Globus pallidus (tissue), 1 donor: ENCODE data around the gene ANKS3.

ENCODE experiments used
- DNase-seq: peaks from one replicate; pipeline ENCODE4 v3.0.0-alpha.2; 2015; ENCODE audit warnings: low spot score

ANKS3 gene

GRCh38 chr16:4695473-4696171 is 38.4 kb downstream of the ANKS3 start:
- DNase-seq, result no peak

DNA sequence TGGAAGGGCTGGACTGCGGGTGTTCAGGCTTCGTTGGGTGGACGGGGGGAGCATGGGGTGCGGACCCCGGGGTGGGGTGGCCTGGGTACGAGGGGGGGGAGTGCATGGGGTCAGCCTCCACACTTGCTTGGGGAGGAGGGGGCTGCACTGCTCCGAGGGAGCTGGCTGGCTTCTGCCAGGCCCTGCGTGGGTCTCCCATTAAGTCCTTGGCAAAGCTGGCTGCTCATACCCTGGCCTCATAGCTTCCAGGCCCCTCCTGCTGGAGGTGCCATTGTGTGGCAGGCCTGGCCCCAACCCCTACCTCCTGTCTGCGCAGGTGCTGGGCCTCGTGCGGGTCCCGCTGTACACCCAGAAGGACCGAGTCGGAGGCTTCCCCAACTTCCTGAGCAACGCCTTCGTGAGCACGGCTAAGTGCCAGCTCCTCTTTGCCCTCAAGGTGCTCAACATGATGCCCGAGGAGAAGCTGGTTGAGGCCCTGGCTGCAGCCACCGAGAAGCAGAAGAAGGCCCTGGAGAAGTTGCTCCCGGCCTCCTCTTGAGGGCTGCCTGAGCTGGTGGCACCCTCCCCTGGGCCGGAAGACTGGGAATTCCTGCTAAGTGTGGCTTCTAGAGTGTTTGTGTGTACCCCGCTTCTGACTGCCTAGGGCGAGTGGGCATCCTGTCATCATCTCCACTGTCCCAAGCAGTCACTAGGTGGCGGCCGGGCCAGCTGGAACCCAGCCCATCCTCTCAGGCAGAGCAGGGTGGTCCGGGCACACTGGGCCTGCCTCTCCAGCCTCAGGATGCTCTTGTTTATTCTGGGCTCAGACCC is 39.2 kb downstream of the ANKS3 start:
- DNase-seq, result no peak

DNA sequence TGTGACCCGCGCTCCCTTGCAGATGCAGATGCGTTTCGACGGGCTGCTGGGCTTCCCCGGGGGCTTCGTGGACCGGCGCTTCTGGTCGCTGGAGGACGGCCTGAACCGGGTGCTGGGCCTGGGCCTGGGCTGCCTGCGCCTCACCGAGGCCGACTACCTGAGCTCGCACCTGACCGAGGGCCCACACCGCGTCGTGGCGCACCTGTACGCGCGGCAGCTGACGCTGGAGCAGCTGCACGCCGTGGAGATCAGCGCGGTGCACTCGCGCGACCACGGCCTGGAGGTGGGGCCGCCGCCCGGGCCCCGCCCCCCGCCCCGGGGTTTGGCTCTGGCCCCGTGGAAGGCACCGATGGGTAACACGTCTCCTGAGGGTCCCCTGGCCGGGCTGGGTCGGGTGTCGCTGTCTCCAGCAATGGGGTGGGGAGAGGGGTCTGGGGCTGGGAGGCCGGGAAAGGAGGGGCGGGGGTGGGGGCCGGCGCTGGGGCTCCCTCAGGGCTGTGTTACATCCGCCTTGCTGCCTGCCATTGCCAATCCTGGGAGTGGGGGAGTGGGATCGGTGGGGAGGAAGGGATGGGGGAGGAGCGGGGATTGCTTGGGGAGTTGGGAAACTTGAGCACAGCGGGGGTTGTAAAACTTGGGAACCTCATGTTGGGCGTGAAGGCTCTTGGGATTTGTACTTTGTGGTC is 40.0 kb downstream of the ANKS3 start:
- DNase-seq, result no peak

DNA sequence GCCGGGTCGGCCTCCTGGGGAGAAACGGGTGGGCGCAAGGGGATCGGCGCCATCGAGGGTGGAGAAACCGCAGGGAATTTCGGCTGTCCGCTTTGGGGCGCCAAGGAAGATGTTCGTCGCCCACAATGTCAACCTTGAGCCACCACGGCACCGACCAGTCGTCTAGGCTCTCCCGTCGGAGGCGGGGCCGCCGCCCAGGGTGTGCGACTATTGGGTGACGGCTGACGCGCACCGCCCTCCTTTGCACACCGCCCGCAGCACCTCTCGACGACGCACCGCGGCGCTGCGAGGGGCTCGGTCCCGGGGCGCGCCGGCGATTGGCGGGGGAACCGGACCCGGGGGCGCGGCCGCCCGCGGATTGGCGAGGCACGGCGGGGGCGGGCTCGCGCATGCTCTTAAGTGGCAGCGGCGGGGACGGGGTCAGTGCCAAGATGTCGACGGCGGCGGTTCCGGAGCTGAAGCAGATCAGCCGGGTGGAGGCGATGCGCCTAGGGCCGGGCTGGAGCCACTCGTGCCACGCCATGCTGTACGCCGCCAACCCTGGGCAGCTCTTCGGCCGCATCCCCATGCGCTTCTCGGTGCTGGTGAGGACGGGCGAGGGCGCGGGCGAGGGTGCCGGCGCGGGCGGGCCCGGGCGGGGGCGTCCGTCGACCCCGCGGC is 40.6 kb downstream of the ANKS3 start, which contains the start of gene NUDT16L1:
Gene NUDT16L1, plus strand, starts transcription at position 267 of the 660 bp plus-strand sequence. Its CDS starts 165 bp downstream, at position 432.
- DNase-seq, result peak; percentile 95

DNA sequence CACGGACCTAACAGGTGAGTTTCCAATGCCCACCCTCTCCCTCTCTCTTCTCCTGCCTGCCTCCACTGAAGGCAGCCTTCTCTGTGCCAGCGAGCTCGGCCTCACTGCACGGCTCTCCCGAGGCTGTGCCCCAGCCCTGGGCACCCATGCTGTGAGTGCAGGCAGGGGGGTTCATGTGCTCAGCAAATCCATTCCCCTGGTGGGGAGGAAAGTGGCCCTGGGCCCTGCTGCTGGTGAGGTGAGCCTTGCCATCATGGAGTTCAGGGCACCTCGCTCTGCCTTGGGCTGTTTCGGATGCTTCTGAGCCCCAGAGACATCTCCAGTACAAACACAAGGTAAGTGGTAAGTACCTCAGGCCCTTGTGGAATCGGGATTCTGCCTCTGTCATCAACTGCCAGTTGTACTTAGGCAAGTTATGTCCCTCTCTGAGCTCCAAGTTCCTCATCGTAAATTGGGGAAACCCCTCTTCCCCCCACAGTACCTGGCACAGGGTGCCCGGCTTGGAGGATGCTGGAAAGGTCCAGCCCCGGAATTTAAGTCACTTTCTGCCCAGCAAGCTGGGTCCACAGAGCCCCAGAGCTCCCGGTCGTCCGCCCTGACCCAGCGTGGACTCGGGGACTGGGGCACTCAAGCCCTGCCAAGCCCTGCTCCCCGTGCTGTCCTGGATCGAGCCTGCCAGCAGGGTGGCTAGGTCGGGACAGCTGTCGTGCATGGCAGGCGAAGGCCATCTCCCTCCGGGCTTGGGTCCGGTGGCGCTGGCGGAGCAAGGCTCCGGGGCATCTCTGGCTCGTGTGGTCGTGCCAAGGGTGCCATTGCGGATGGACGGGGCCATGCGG is 41.4 kb downstream of the ANKS3 start:
- DNase-seq, result no peak

- DNase-seq, result no peak
Measured at GRCh38 chr16:4691666-4692412, 42.2 kb downstream of the ANKS3 start.

DNA sequence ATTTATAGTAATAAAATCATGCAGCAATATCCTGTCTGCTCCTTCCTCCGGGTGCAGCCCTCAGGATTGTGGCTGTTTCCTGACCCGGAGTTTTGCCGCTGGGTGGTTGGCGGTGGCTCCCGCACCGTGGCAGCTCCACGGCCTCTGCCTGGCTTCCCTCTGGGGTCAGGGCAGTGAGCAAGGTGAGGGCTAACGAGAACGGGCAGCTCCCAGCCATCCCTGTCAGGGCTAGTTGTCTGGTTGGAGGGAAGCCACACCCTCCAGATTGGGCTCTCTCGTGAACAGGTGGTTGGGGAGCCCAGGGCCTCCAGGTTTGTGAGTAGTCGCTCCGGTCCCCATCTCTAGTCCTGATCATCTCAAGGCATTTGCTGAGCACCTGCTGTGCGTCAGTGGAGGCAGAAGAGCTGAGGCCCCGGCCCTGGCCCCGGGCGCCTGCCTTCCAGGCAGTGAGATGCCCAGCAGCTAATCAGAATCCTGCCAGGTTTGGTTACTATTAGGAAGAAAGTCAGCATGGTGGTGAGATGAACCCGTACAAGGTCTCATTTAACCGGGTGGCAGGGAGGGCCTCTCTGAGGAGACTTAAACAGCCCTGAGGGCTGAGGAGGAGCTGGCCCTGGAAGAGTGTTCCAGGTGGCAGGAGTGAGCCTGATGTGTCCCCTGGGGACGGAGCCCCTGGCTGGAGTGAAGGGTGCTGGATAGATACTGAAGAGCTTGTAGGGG is 43.0 kb downstream of the ANKS3 start:
- no peak for DNase-seq

- DNase-seq, result no peak
Measured at GRCh38 chr16:4689864-4690704, 44.0 kb downstream of the ANKS3 start.

DNA sequence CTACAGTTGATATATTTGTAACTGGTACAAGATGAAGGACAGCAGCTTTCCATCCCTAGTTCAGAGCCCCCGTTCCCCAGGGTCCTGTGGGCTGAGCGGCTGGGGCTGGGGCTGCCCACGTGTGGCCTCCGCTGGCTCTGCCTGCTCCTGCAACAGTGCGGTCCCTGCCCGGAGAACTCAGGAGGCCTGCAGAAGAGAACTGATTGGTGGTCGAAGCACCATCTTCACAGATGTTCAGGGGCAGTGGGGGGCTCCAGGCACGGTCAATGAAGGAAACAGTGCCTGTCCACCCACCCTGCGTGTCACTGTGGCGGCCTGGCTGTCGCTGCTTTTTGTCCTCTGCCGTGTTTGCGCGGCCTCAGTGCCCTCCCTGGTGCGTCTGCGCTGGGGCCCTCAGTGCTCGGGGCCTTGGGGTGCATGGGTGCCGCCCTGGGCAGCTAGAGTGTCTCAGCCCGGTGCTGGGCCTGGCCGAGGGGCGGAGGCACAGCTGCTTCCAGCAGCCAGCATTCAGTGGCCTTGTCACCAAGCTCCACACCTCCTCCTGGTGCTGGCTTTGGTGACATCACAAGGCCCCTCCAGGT is 44.9 kb downstream of the ANKS3 start:
- DNase-seq, result no peak

DNA sequence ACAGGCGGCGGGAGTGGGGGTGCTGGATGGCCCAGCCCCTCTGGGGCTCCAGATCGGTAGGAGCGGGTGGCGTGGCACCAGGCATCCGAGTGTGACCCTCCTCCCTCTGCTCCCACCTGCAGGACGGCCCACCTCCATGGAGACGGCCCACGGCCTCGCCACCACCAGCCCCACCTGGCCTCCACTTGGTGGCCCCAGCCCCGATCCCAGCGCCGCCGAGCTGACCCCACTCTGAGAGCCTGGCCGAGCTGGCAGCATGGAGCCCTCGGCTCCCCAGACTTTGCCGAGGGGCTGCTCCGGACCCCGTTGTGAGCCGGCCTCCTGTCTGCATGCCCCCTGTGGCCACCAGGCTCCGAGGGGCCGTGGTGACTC is 45.4 kb downstream of the ANKS3 start:
- DNase-seq, result no peak

DNA sequence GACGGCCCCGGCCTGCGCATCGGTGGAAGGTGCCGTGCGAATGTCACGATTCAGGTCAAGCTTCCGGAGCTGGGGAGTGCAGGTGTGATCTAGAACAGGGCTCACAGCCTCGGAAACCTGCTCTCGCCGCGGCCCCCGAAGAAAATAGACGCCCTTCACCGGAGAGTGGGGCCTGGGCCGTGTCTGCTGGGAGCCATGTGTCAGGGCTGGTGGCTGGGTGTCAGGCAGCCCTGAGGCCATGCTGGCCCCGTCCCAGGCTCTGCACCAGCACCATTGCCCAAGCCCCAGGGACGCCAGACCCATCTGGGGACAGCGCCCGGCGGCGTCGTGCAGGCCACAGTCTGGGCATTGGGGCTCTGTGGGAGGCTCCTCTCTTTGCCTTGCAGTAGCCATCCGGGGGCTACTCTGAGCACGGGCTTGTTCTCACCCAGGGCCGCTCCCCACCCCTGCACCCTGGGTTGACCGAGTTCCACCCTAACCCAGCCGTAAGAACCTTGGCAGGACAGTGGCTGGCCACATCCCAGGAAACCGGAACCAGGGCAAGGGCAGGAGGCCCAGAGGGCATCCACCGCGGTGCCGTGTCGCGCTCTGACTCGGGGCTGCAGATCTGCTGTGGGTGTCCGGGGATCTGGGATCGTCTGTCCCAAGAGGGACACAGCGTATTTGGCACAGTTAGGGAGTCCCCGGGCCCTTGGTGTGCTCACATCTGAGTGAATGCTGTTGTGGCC is 46.0 kb downstream of the ANKS3 start:
- DNase-seq, result no peak

DNA sequence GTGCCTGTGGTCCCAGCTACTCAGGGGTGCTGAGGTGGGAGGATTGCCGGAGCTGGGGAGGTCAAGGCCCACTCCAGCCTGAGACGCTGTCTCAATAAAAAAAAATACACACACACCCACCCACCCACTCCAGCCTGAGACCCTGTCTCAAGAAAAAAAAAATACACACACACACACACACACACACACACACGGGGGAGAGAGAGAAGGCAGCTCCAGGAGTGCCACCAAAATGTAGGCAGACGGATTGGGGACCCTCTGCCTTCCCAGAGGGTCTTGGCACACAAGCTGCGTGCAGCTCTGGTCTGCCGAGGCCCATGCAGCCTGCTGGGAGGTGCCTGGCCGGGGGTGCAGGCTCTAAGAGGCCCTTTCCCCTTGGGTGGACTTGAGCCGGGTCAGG is 46.7 kb downstream of the ANKS3 start:
- DNase-seq, result no peak

GRCh38 chr16:4686497-4687210 is 47.4 kb downstream of the ANKS3 start:
- no peak for DNase-seq

DNA sequence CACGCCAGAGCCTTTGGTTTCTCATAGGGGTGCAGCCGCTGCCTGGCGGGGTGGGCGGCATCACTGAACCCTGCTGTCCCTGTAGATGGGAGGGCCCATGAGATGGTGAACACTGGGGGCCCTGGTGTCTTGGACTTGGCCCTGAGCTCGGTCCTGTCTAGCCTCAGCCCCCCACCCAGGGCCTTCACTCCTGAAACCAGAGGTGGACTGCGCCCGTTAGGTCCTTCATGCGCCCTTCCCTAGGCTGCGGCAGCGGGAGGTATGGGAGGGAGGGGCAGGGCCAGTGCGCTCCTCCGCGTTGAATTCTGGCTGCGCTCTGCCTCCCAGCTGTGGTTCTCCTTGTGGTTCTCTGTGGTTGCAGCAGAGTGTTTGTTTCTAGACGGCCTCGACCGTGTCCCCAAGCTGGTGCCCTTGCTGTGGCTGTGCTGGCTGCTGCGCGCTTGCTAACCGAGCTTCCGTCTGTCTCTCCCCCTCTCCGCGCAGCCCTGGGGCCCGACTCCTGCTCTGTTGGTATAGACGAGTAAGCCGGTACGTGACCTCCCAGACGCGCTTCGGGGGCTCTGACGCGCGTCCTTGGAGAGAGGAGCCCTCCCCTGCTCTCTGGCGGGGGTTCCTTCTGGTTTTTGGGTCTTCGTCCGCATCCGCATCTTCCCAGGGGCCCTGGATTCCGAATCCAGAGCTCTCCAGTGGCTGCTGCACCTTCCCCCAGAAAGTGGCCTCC is 48.1 kb downstream of the ANKS3 start:
- no peak for DNase-seq

GRCh38 chr16:4685292-4685691 is 48.8 kb downstream of the ANKS3 start:
- no peak for DNase-seq

DNA sequence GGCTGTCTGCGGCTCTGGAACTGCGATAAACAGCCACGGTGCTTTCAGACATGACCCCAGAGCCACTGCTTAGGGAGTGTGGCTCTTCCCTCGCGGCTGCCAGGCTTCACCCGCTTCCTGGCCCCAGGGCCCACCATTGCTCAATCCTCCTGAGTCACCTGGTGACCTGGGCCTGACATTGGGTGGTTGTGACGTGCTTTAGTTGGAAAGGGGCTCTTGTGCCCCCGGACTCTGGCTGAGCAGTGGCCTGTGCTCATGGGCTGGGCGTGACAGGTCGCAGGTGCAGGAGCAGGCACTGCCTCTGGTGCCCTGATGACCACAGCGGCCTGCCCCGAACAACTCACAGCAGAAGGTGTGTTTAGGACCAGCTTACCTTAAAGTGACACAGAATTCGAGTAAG is 49.3 kb downstream of the ANKS3 start:
- no peak for DNase-seq
